K562 (cell line): ENCODE results near the gene DENND2A. TPM values are rescaled to one million over a fixed set of nuclear protein-coding genes. Genes with fewer than 3 reads are reported as not detected.

Source experiments
- ATAC-seq: fragments of 200-7000 bp; cut with Tn5 transposase; 3 replicates; pipeline ENCODE4 v1.9.1; 2020; ENCODE audit warnings: moderate library complexity
- BruUV-seq: library from RNA; stranded (reverse); fragments of 400-500 nt; replicated peaks from 2 replicates; lab custom pipeline; 2021; lab: Mats Ljungman, UMichigan
- CTCF ChIA-PET: fragments of 300-600 bp; formaldehyde crosslinking; extraction: SDS; loops from one replicate; lab custom pipeline; 2021; ENCODE audit warnings: low intra/inter-chr PET ratio; lab: Yijun Ruan, JAX
- POLR2A ChIA-PET: fragments of 300-600, 350-650 bp; sonication (Branson Sonifier 250); formaldehyde crosslinking; extraction: SDS; loops from one replicate; lab custom pipeline; 2021; ENCODE audit warnings: antibody characterized with exemption, inconsistent platforms; lab: Yijun Ruan, JAX
- DNase-seq, 4 experiments: peaks; one replicate each; pipeline versions ENCODE4 v3.0.0 to v3.0.0-alpha.2; 2011 to 2018; ENCODE audit warnings: low spot score in 3 of 4, mixed read lengths in 3 of 4; ENCODE audit errors: extremely low read depth in 1 of 4
- FAIRE-seq: peaks from 2 replicates; lab custom pipeline; 2011; peaks lifted over from hg19 to GRCh38; lab: Jason Lieb, UNC
- H2AFZ ChIP-seq: 2 replicates; pipeline ENCODE4 v1.6.0; 2011; ENCODE audit warnings: low read depth, low read length, control low read depth, inconsistent platforms
- H3K27ac ChIP-seq: fragments of 200-600 bp; 3 replicates; pipeline ENCODE4 v1.8.0; 2011; ENCODE audit warnings: low read depth, mild to moderate bottlenecking, control low read depth, inconsistent platforms, low read length, moderate library complexity, mixed read lengths; ENCODE audit errors: extremely low read depth
- H3K27me3 ChIP-seq, 2 experiments: fragments of 300-600 bp in 1 of 2; 2 replicates in 1 of 2; 3 replicates in 1 of 2; pipeline versions ENCODE4 v1.6.0 to v1.8.0; 2011; ENCODE audit warnings: inconsistent platforms in 2 of 2, low read length in 2 of 2, mild to moderate bottlenecking in 1 of 2, mixed read lengths in 1 of 2, moderate library complexity in 1 of 2; ENCODE audit not compliant: control insufficient read depth in 2 of 2, insufficient read depth in 2 of 2
- H3K36me3 ChIP-seq: fragments of 300-600 bp; 3 replicates; pipeline ENCODE4 v1.8.0; 2011; ENCODE audit warnings: mild to moderate bottlenecking, low read length, inconsistent platforms; ENCODE audit not compliant: control insufficient read depth, insufficient read depth
- H3K4me1 ChIP-seq, 2 experiments: fragments of 200-600 bp in 1 of 2; replicated peaks in 1 of 2; 2 replicates in 1 of 2; 3 replicates in 1 of 2; pipeline versions ENCODE4 v1.5.1 to v1.8.0; 2011; ENCODE audit warnings: inconsistent platforms in 2 of 2, low read length in 2 of 2, mild to moderate bottlenecking in 1 of 2, mixed read lengths in 1 of 2, moderate library complexity in 1 of 2; ENCODE audit not compliant: control insufficient read depth in 2 of 2, insufficient read depth in 2 of 2
- H3K4me2 ChIP-seq: 2 replicates; pipeline ENCODE4 v1.6.1; 2011; ENCODE audit warnings: low read length, control low read depth, inconsistent platforms, mixed read lengths; ENCODE audit not compliant: insufficient read depth
- H3K4me3 ChIP-seq: fragments of 200-600 bp; sonication (generic), shearing (Covaris generic); 2 replicates; pipeline ENCODE4 v1.5.1; 2016; ENCODE audit warnings: control low read depth, inconsistent platforms
- H3K79me2 ChIP-seq: fragments of 200-600 bp; 3 replicates; pipeline ENCODE4 v1.8.0; 2011; ENCODE audit warnings: low read length, inconsistent platforms; ENCODE audit not compliant: control insufficient read depth, insufficient read depth
- H3K9ac ChIP-seq, 2 experiments: 2 replicates each; pipeline versions ENCODE4 v1.6.0 to v1.6.1; 2011; ENCODE audit warnings: low read depth in 2 of 2, low read length in 2 of 2, control low read depth in 1 of 2, inconsistent platforms in 1 of 2, mild to moderate bottlenecking in 1 of 2, mixed read lengths in 1 of 2; ENCODE audit not compliant: insufficient read depth in 1 of 2
- H3K9me1 ChIP-seq: one replicate; pipeline ENCODE4 v1.6.0; 2011; ENCODE audit warnings: inconsistent platforms, mild to moderate bottlenecking, low read length, moderate library complexity; ENCODE audit not compliant: control insufficient read depth, insufficient read depth
- H3K9me3 ChIP-seq: replicated peaks from 2 replicates; pipeline ENCODE4 v1.5.1; 2011; ENCODE audit warnings: low read depth, low read length, inconsistent platforms; ENCODE audit not compliant: control insufficient read depth, insufficient read depth
- H4K20me1 ChIP-seq: replicated peaks from 2 replicates; pipeline ENCODE4 v1.6.1; 2011; ENCODE audit warnings: low read length, inconsistent platforms, mixed read lengths; ENCODE audit not compliant: control insufficient read depth, insufficient read depth
- BDP1 ChIP-seq: IDR thresholded peaks from 3 replicates; pipeline ENCODE4 v1.6.1; 2011; ENCODE audit not compliant: insufficient read length, insufficient read depth
- CHD2 ChIP-seq: IDR thresholded peaks from 2 replicates; pipeline ENCODE4 v1.6.1; 2011; ENCODE audit warnings: low read depth, low read length
- IRF2 ChIP-seq: sonication (generic); formaldehyde crosslinking; IDR thresholded peaks from 2 replicates; pipeline ENCODE4 v1.8.1; 2022; ENCODE audit warnings: mild to moderate bottlenecking, missing genetic modification reagents
- KAT8 ChIP-seq: fragments of 450-650 bp; IDR thresholded peaks from 2 replicates; pipeline ENCODE4 v1.6.1; 2016; ENCODE audit warnings: low read depth, mild to moderate bottlenecking
- MTA3 ChIP-seq: fragments of 450-650 bp; formaldehyde crosslinking; IDR thresholded peaks from 2 replicates; pipeline ENCODE4 v1.6.1; 2017; ENCODE audit warnings: mild to moderate bottlenecking, borderline replicate concordance
- NFE2 ChIP-seq: IDR thresholded peaks from 2 replicates; pipeline ENCODE4 v1.6.1; 2014; ENCODE audit warnings: antibody characterized with exemption, low read depth
- NR4A1 ChIP-seq, 2 experiments: fragments of 250-450 bp in 1 of 2; fragments of 450-650 bp in 1 of 2; sonication (Bioruptor Pico) in 1 of 2; IDR thresholded peaks; 2 replicates each; pipeline versions ENCODE4 v1.4.0 to v1.6.1; 2016 to 2020; ENCODE audit warnings: mild to moderate bottlenecking in 2 of 2, missing compliant biosample characterization in 1 of 2, missing genetic modification characterization in 1 of 2, moderate library complexity in 1 of 2
- PURB ChIP-seq: sonication (generic); formaldehyde crosslinking; IDR thresholded peaks from 2 replicates; pipeline ENCODE4 v1.9.0; 2021; ENCODE audit warnings: low read depth, mild to moderate bottlenecking, missing genetic modification reagents
- ZNF134 ChIP-seq: fragments of 250-450 bp; sonication (Bioruptor Pico); conservative IDR thresholded peaks from 2 replicates; pipeline ENCODE4 v1.4.0; 2020
- whole genome bisulfite sequencing: fragments of 100-300 bp; shearing (Covaris generic); methylation state at CpG from one replicate; pipeline ENCODE4 v1.1.6; 2016; ENCODE audit warnings: low coverage, mixed read lengths; ENCODE audit not compliant: insufficient coverage; ENCODE audit errors: missing lambda C conversion rate; 5-methylcytosine and 5-hydroxymethylcytosine counted together
- in situ Hi-C: fragments of 300-500 bp; cut with MboI; formaldehyde crosslinking; loops from 4 replicates; pipeline ENCODE4 v1.15.0; 2018; ENCODE audit warnings: inconsistent platforms, mixed read lengths
- intact Hi-C: fragments of 100-400 bp; cut with micrococcal nuclease; formaldehyde crosslinking; loops from 2 replicates; pipeline ENCODE4 v1.14.2; 2022
- polyA plus RNA-seq, 8 experiments: library from polyadenylated mRNA; depleted of rRNA in 4 of 8; stranded (reverse) in 5 of 8; unstranded in 3 of 8; fragments of >200 nt; fragmentation: Nextera tagmentation in 2 of 8; fragmentation: Illumina TruSeq in 1 of 8; extraction: Ambion mirVana in 2 of 8; extraction: Trizol in 1 of 8; gene quantifications; 2 replicates each; pipeline versions ENCODE4 v1.2.1 to v1.2.3, GENCODE V29; 2011 to 2014; ENCODE audit warnings: inconsistent platforms in 1 of 8, missing spikeins in 1 of 8
- total RNA-seq, 7 experiments: library from RNA; depleted of rRNA in 6 of 7; stranded (reverse); fragments of >200 nt in 6 of 7; fragmentation: Illumina TruSeq in 2 of 7; extraction: Trizol in 2 of 7; gene quantifications; 2 replicates each; pipeline versions ENCODE4 v1.2.1 to v1.2.3, GENCODE V29; 2011 to 2021; ENCODE audit warnings: low replicate concordance in 1 of 7
- TF ChIP-seq, protein P1 (sequence below): IDR thresholded peaks from 3 replicates; pipeline ENCODE4 v1.6.1; 2011; ENCODE audit warnings: borderline replicate concordance, mild to moderate bottlenecking; ENCODE audit not compliant: insufficient read length, insufficient read depth
- TF ChIP-seq, protein P2 (sequence below): sonication (generic); formaldehyde crosslinking; IDR thresholded peaks from 2 replicates; pipeline ENCODE4 v1.8.0; 2023; ENCODE audit warnings: mild to moderate bottlenecking, missing genetic modification reagents
- TF ChIP-seq, protein P3 (sequence below): IDR thresholded peaks from 2 replicates; pipeline ENCODE4 v1.6.1; 2012; ENCODE audit warnings: low read depth, low read length, improper control_type of control experiment, borderline replicate concordance
- TF ChIP-seq, protein P4 (sequence below): fragments of 450-650 bp; IDR thresholded peaks from 2 replicates; pipeline ENCODE4 v1.6.1; 2018; ENCODE audit warnings: mild to moderate bottlenecking, low read depth; ENCODE audit not compliant: partially characterized antibody

DENND2A gene
- total and polyA plus RNA-seq, 9 of the 15 experiments (the other 6 are each of a cell fraction or from before 2014, with no cell fraction given) = not detected

- DNase-seq (no peak), FAIRE-seq (no peak), ATAC-seq (peak; percentile 53)
- Histone ChIP-seq H3K27ac (no peak overlapping the region), H3K9me1 (no peaks in the 10 kb centered on the region), H3K4me1 (no peaks in the 10 kb centered on the region), H3K36me3 (no peaks in the 10 kb centered on the region), H3K27me3 (peaks cover 52 to 69% of the 10 kb centered on the region in 2 experiments), H2AFZ (no peak overlapping the region), H3K4me2 (no peak overlapping the region), H3K79me2 (no peaks in the 10 kb centered on the region), H3K9me3 (no peaks in the 10 kb centered on the region), H4K20me1 (0 out of 2 replicates have a peak, but pooled peaks cover 5% of the 10 kb centered on the region), H3K9ac (no peak overlapping the region), H3K4me3 (no peak overlapping the region)
- intact Hi-C loops = no loop called here
- POLR2A ChIA-PET = no interaction called here
- WGBS = 22% methylated on average over 13 of the region's 13 CpGs
- no TSS peak for BruUV-seq
- CTCF ChIA-PET = no interaction called here
- in situ Hi-C loops = no loop called here
- TF ChIP-seq ZNF134 (CRISPR knock-in tag) (no peak), IRF2 (CRISPR knock-in tag) (no peak), PURB (CRISPR knock-in tag) (no peak), NR4A1 (CRISPR knock-in tag; IDR thresholded peaks at IDR 0.05) (no peak), NR4A1 (tag; IDR thresholded peaks at IDR 0.05) (no peak), CHD2 (no peak), NFE2 (0 out of 2 replicates have a peak, but pooled peaks have one; percentile 5), KAT8 (no peak), MTA3 (no peak), BDP1 (no peak)
- TF ChIP-seq, protein P1, sequence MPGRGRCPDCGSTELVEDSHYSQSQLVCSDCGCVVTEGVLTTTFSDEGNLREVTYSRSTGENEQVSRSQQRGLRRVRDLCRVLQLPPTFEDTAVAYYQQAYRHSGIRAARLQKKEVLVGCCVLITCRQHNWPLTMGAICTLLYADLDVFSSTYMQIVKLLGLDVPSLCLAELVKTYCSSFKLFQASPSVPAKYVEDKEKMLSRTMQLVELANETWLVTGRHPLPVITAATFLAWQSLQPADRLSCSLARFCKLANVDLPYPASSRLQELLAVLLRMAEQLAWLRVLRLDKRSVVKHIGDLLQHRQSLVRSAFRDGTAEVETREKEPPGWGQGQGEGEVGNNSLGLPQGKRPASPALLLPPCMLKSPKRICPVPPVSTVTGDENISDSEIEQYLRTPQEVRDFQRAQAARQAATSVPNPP = no peak
- TF ChIP-seq, protein P2, sequence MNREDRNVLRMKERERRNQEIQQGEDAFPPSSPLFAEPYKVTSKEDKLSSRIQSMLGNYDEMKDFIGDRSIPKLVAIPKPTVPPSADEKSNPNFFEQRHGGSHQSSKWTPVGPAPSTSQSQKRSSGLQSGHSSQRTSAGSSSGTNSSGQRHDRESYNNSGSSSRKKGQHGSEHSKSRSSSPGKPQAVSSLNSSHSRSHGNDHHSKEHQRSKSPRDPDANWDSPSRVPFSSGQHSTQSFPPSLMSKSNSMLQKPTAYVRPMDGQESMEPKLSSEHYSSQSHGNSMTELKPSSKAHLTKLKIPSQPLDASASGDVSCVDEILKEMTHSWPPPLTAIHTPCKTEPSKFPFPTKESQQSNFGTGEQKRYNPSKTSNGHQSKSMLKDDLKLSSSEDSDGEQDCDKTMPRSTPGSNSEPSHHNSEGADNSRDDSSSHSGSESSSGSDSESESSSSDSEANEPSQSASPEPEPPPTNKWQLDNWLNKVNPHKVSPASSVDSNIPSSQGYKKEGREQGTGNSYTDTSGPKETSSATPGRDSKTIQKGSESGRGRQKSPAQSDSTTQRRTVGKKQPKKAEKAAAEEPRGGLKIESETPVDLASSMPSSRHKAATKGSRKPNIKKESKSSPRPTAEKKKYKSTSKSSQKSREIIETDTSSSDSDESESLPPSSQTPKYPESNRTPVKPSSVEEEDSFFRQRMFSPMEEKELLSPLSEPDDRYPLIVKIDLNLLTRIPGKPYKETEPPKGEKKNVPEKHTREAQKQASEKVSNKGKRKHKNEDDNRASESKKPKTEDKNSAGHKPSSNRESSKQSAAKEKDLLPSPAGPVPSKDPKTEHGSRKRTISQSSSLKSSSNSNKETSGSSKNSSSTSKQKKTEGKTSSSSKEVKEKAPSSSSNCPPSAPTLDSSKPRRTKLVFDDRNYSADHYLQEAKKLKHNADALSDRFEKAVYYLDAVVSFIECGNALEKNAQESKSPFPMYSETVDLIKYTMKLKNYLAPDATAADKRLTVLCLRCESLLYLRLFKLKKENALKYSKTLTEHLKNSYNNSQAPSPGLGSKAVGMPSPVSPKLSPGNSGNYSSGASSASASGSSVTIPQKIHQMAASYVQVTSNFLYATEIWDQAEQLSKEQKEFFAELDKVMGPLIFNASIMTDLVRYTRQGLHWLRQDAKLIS (CRISPR knock-in tag) = no peak
- TF ChIP-seq, protein P3, sequence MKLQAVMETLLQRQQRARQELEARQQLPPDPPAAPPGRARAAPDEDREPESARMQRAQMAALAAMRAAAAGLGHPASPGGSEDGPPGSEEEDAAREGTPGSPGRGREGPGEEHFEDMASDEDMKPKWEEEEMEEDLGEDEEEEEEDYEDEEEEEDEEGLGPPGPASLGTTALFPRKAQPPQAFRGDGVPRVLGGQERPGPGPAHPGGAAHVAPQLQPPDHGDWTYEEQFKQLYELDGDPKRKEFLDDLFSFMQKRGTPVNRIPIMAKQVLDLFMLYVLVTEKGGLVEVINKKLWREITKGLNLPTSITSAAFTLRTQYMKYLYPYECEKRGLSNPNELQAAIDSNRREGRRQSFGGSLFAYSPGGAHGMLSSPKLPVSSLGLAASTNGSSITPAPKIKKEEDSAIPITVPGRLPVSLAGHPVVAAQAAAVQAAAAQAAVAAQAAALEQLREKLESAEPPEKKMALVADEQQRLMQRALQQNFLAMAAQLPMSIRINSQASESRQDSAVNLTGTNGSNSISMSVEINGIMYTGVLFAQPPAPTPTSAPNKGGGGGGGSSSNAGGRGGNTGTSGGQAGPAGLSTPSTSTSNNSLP = no peak
- TF ChIP-seq, protein P4, sequence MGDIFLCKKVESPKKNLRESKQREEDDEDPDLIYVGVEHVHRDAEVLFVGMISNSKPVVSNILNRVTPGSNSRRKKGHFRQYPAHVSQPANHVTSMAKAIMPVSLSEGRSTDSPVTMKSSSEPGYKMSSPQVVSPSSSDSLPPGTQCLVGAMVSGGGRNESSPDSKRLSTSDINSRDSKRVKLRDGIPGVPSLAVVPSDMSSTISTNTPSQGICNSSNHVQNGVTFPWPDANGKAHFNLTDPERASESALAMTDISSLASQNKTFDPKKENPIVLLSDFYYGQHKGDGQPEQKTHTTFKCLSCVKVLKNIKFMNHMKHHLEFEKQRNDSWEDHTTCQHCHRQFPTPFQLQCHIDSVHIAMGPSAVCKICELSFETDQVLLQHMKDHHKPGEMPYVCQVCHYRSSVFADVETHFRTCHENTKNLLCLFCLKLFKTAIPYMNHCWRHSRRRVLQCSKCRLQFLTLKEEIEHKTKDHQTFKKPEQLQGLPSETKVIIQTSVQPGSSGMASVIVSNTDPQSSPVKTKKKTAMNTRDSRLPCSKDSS = no peak
Observed at GRCh38 chr7:140557809-140558518, 82.6 kb downstream of the DENND2A start.
